ENCODE measurements around the gene ARL15. TPM values are rescaled to one million over a fixed set of nuclear protein-coding genes. Genes with fewer than 3 reads are reported as not detected.

The ARL15 gene
- total RNA-seq, 1 donor: 28.1 TPM

DNA sequence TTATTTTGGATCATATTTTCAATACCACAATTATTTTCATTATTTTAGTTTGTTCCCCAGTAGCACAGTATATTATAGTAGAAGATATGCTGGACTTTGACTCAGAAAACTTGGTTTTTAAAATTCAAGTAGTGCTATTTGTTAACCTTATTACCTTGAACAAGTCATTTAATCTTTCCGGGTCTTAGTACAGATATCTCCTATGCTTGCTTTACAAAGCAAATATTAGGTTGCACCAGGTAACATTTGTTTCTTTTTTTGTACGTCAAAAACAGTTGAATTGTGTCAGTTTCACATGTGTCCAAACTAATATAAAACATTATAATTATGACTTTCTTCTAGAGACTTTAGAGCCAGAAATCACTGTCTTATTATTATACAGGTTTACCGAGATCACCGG, 338.1 kb downstream of the ARL15 start:
- no peak for DNase-seq (ENCODE audit: low read depth)
- no peak overlapping the region for H3K4me3 ChIP-seq (ENCODE audit: low read depth, low read length)
- TF ChIP-seq, protein P1, sequence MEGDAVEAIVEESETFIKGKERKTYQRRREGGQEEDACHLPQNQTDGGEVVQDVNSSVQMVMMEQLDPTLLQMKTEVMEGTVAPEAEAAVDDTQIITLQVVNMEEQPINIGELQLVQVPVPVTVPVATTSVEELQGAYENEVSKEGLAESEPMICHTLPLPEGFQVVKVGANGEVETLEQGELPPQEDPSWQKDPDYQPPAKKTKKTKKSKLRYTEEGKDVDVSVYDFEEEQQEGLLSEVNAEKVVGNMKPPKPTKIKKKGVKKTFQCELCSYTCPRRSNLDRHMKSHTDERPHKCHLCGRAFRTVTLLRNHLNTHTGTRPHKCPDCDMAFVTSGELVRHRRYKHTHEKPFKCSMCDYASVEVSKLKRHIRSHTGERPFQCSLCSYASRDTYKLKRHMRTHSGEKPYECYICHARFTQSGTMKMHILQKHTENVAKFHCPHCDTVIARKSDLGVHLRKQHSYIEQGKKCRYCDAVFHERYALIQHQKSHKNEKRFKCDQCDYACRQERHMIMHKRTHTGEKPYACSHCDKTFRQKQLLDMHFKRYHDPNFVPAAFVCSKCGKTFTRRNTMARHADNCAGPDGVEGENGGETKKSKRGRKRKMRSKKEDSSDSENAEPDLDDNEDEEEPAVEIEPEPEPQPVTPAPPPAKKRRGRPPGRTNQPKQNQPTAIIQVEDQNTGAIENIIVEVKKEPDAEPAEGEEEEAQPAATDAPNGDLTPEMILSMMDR (IDR thresholded peaks at IDR 0.05; ENCODE audit: insufficient read depth, low read depth, low read length): no peak

DNA sequence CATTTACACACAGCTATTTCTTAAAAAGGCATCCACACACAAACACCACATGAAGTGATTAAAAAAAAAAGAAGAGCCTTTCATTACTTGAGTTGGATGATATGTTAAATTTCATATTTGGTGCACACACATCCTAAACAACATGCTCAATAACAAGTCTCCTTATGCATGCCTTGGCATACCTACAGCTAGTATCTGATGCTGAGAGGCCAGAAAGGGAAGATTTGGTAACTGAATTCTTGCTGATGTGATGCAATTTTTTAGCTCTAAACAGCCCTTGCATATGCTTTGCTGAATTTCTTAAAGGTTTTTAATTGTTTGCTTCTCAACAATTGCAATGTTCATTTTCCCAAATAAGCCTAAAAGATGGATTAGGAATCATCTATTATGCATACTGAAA, 338.8 kb downstream of the ARL15 start:
- DNase-seq (ENCODE audit: low read depth): no peak
- TF ChIP-seq, protein P1 (IDR thresholded peaks at IDR 0.05; ENCODE audit: insufficient read depth, low read depth, low read length): no peak
- H3K4me3 ChIP-seq (ENCODE audit: low read depth, low read length): no peak overlapping the region

DNA sequence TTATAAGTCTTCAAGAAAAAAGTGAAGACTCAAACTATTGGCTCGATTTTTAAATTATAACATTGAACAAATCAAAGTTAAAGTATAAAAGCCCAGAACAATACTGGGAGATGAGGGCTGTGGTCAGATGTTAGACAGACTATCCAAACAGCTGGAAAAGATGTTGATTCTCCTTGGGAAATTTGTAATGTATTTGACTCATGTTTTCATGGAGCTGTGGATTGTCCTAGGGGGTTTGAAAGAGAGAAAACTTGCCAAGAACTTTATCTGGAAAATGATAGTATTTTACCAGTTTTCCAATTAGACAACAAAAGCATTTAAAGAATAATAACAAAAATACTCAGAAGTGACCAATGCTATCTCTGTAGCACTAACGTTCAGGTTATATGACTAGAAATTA, 339.2 kb downstream of the ARL15 start:
- TF ChIP-seq, protein P1 (IDR thresholded peaks at IDR 0.05; ENCODE audit: insufficient read depth, low read depth, low read length): no peak
- H3K4me3 ChIP-seq (ENCODE audit: low read depth, low read length): no peak overlapping the region
- no peak for DNase-seq (ENCODE audit: low read depth)

DNA sequence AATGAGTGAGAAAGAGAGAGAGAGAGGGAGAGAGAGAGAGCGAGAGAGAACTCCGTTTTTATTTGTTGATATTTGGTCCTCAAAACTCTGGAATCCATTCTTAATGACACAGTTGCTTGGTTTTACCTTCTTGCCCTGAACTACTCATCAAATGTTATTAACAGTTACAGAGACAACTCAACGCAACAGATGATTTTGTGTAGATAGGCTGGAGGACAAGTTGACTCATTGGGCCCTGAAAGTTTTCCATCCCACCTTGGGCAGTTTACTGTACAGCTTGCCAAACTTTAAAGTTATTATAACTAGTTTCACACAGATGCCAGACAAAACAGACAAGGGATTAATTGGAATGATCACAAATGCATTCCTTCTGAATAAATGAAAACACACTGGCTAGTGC, 339.9 kb downstream of the ARL15 start:
- no peak overlapping the region for H3K4me3 ChIP-seq (ENCODE audit: low read depth, low read length)
- TF ChIP-seq, protein P1 (IDR thresholded peaks at IDR 0.05; ENCODE audit: insufficient read depth, low read depth, low read length): no peak
- no peak for DNase-seq (ENCODE audit: low read depth)

DNA sequence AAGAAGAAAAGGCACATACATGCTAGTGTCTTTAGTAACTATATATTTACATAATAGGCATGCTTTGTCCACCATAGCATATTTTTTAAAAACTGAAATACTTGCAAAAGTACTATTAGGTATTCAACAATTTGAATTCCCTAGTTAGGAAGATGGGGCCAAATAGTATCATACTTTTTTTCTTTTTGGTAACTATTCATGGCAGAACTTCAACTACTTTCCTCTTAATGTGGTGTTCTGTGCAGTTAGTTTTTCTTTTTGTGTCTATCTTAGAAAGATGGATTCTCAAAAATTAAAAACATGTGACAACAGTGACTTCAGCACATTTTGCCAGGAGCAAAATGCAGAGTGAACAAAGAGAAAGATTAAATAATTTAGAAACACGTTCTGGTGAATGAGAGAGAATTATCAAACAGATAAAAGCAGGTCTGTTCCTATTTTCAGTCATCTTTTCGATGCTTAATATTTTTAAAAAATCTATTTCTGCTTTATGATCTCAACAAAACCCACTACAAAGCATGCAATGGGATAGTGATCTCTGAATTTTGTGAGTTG, 341.1 kb downstream of the ARL15 start:
- TF ChIP-seq, protein P1 (IDR thresholded peaks at IDR 0.05; ENCODE audit: insufficient read depth, low read depth, low read length): no peak
- DNase-seq (ENCODE audit: low read depth): no peak

DNA sequence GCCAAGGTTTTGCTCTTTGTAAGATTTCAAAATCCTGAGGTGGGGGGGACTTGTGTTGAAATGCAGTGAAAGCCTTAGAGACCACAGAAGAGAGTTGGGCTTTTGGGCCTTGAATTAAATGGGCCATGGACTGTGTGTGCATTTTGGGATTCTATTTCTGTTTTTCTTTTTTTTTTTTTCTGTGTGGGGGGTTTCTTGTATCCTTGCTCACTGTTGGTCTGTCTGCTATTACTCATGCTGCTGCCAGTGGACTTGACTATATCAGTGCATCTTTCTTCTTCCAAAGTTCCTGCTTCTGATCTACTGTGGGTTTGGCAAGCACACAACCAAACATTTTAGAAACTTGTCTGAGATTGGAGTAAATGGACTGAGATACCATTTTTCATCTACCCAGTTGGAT, 344.9 kb downstream of the ARL15 start:
- TF ChIP-seq, protein P1 (IDR thresholded peaks at IDR 0.05; ENCODE audit: insufficient read depth, low read depth, low read length): no peak
- DNase-seq (ENCODE audit: low read depth): no peak
- no peak overlapping the region for H3K4me3 ChIP-seq (ENCODE audit: low read depth, low read length)

More for the DNA sequence above, 341.1 kb downstream of the ARL15 start:
- no peak overlapping the region for H3K4me3 ChIP-seq (ENCODE audit: low read depth, low read length)

DNA sequence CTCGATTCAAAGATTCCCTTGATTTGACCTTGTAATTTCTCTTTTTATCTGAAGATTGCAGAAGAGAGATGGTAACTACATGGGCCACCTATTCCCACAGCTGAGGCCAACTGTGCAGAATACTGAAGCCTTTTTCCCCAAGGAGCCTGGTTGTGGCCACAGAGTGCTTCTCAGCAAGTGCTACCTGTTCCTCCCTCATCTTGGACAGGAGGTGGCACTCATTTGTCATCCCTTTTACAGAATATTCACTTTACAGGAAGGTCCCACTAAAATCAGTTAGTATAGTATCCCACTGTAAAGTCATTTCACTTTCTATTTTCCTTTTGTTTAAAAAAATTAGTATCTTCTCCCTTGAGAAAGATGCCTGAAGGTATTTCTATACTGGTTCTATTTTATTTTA, 346.4 kb downstream of the ARL15 start:
- no peak overlapping the region for H3K4me3 ChIP-seq (ENCODE audit: low read depth, low read length)
- no peak for DNase-seq (ENCODE audit: low read depth)
- TF ChIP-seq, protein P1 (IDR thresholded peaks at IDR 0.05; ENCODE audit: insufficient read depth, low read depth, low read length): no peak

Data from fibroblast of villous mesenchyme (primary cell).